Fibroblast of lung (primary cell): ENCODE data around the gene CBX1. TPM values are rescaled to one million over a fixed set of nuclear protein-coding genes. Genes with fewer than 3 reads are reported as not detected.

Experiments
- DNase-seq, 2 donors: peaks; one replicate each; pipeline versions ENCODE4 v3.0.0 to v3.0.0-alpha.2; 2010; ENCODE audit warnings: low read depth in 2 of 2
- H2AFZ ChIP-seq: 2 replicates; pipeline ENCODE4 v1.5.1; 2012; ENCODE audit warnings: low read length, control low read depth, inconsistent platforms
- H3K27ac ChIP-seq: 2 replicates; pipeline ENCODE4 v1.5.1; 2011; ENCODE audit warnings: low read length, control low read depth; ENCODE audit not compliant: insufficient read depth
- H3K27me3 ChIP-seq: 2 replicates; pipeline ENCODE4 v1.5.1; 2011; ENCODE audit warnings: mild to moderate bottlenecking, low read length; ENCODE audit not compliant: control insufficient read depth, insufficient read depth
- H3K36me3 ChIP-seq: 2 replicates; pipeline ENCODE4 v1.5.1; 2011; ENCODE audit warnings: low read length; ENCODE audit not compliant: control insufficient read depth, insufficient read depth
- H3K4me1 ChIP-seq: 2 replicates; pipeline ENCODE4 v1.5.1; 2011; ENCODE audit warnings: low read length; ENCODE audit not compliant: control insufficient read depth, insufficient read depth; ENCODE audit errors: extremely low read depth
- H3K4me2 ChIP-seq: 2 replicates; pipeline ENCODE4 v1.5.1; 2011; ENCODE audit warnings: low read length, control low read depth; ENCODE audit not compliant: insufficient read depth; ENCODE audit errors: extremely low read depth
- H3K4me3 ChIP-seq, 4 experiments: fragments of 200-600 bp in 1 of 4; sonication (generic) in 1 of 4; replicated peaks in 1 of 4; 2 replicates each; pipeline ENCODE4 v1.5.1; 2011 to 2016; ENCODE audit warnings: low read length in 4 of 4, low read depth in 3 of 4, mild to moderate bottlenecking in 3 of 4, control low read depth in 2 of 4, inconsistent platforms in 1 of 4, mixed read lengths in 1 of 4; ENCODE audit not compliant: insufficient read depth in 1 of 4; ENCODE audit errors: control extremely low read depth in 1 of 4
- H3K79me2 ChIP-seq: 2 replicates; pipeline ENCODE4 v1.5.1; 2012; ENCODE audit warnings: mild to moderate bottlenecking, low read length, inconsistent platforms; ENCODE audit not compliant: control insufficient read depth, insufficient read depth
- H3K9ac ChIP-seq: 2 replicates; pipeline ENCODE4 v1.5.1; 2011; ENCODE audit warnings: mild to moderate bottlenecking, low read length, control low read depth; ENCODE audit not compliant: insufficient read depth
- H3K9me3 ChIP-seq: 2 replicates; pipeline ENCODE4 v1.5.1; 2012; ENCODE audit warnings: low read depth, low read length; ENCODE audit not compliant: control insufficient read depth, insufficient read depth
- H4K20me1 ChIP-seq: 2 replicates; pipeline ENCODE4 v1.5.1; 2011; ENCODE audit warnings: low read length; ENCODE audit not compliant: control insufficient read depth, insufficient read depth; ENCODE audit errors: extremely low read depth
- CTCF ChIP-seq, 2 donors: IDR thresholded peaks in 1 of 2; conservative IDR thresholded peaks in 1 of 2; 1 replicate in 1 of 2; 2 replicates in 1 of 2; pipeline ENCODE4 v1.5.1; 2011 to 2012; ENCODE audit warnings: low read length in 2 of 2, control low read depth in 1 of 2, inconsistent platforms in 1 of 2, low read depth in 1 of 2, mild to moderate bottlenecking in 1 of 2
- EZH2 ChIP-seq: IDR thresholded peaks from 2 replicates; pipeline ENCODE4 v1.5.1; 2012; ENCODE audit warnings: low read length, control low read depth, mild to moderate bottlenecking; ENCODE audit errors: missing control alignments
- polyA plus RNA-seq, 2 donors: library from polyadenylated mRNA; depleted of rRNA in 1 of 2; stranded (reverse) in 1 of 2; unstranded in 1 of 2; fragments of >200 nt; gene quantifications; 2 replicates each; pipeline ENCODE4 v1.2.1, GENCODE V29; 2011 to 2012; ENCODE audit warnings: missing spikeins in 1 of 2
- total RNA-seq: library from RNA; depleted of rRNA; stranded (reverse); fragments of >200 nt; gene quantifications from 2 replicates; pipeline ENCODE4 v1.2.1, GENCODE V29; 2014

Gene CBX1
- total and polyA plus RNA-seq, 2 donors (not counting 1 experiment from before 2014, with no cell fraction given), result 50.4 to 64.8 TPM

DNA sequence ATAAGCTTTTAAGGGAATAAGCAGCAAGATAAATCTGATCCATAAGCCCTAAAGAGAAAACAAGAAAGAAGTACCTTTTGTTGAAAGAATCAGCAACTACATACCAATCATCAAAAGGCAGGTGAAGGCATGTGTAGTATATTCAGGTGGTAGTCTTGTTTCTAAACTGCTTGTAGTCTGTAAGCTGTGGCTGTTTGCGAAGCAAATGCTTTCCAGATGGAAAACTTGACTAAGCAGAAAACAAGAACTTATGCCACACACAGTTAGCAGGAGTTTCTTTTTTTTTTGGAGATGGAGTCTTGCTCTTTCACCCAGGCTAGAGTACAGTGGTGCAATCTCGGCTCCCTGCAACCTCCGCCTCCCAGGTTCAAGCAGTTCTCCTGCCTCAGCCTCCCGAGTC lies 5.7 kb downstream of the CBX1 start:
- Histone ChIP-seq H3K79me2 (peaks cover 94% of the 10 kb centered on the region), H3K4me1 (peaks cover 2% of the 10 kb centered on the region), H3K27me3 (no peaks in the 10 kb centered on the region), H3K9ac (no peak overlapping the region), H3K27ac (no peak overlapping the region), H3K4me2 (no peak overlapping the region), H4K20me1 (no peaks in the 10 kb centered on the region), H3K4me3 (no peak overlapping the region), H3K36me3 (no peaks in the 10 kb centered on the region), H3K9me3 (no peaks in the 10 kb centered on the region), H2AFZ (no peak overlapping the region)
- DNase-seq, result no peak
- TF ChIP-seq EZH2 (no peak), CTCF (conservative IDR thresholded peaks at IDR 0.05 in 1 of 2, IDR thresholded peaks at IDR 0.05 in 1 of 2; ENCODE audit: low read depth in 1 of 2, low read length in 2 of 2) (no peak)

GRCh38 chr17:48093341-48094045 lies 7.8 kb downstream of the CBX1 start:
- H3K4me3 ChIP-seq, result no peak overlapping the region
- peaks cover 90% of the 10 kb centered on the region for H3K79me2 ChIP-seq
- H2AFZ ChIP-seq, result no peak overlapping the region
- no peaks in the 10 kb centered on the region for H3K36me3 ChIP-seq
- no peaks in the 10 kb centered on the region for H3K9me3 ChIP-seq
- no peaks in the 10 kb centered on the region for H3K4me1 ChIP-seq
- no peaks in the 10 kb centered on the region for H3K27me3 ChIP-seq
- TF ChIP-seq CTCF (conservative IDR thresholded peaks at IDR 0.05 in 1 of 2, IDR thresholded peaks at IDR 0.05 in 1 of 2; ENCODE audit: low read depth in 1 of 2, low read length in 2 of 2), result no peak
- no peak for TF ChIP-seq EZH2
- no peak for DNase-seq
- no peak overlapping the region for H3K9ac ChIP-seq
- H3K27ac ChIP-seq, result no peak overlapping the region
- no peak overlapping the region for H3K4me2 ChIP-seq
- no peaks in the 10 kb centered on the region for H4K20me1 ChIP-seq

- no peak overlapping the region for H2AFZ ChIP-seq
- H3K27ac ChIP-seq, result no peak overlapping the region
- DNase-seq, result no peak
- H3K36me3 ChIP-seq, result no peaks in the 10 kb centered on the region
- peaks cover 2% of the 10 kb centered on the region for H4K20me1 ChIP-seq
- no peak overlapping the region for H3K9ac ChIP-seq
- H3K79me2 ChIP-seq, result peaks cover 71% of the 10 kb centered on the region
- no peaks in the 10 kb centered on the region for H3K4me1 ChIP-seq
- no peak overlapping the region for H3K4me2 ChIP-seq
- H3K9me3 ChIP-seq, result no peaks in the 10 kb centered on the region
- H3K4me3 ChIP-seq, result no peak overlapping the region
- TF ChIP-seq CTCF (conservative IDR thresholded peaks at IDR 0.05 in 1 of 2, IDR thresholded peaks at IDR 0.05 in 1 of 2; ENCODE audit: low read depth in 1 of 2, low read length in 2 of 2) (no peak), EZH2 (no peak)
- no peaks in the 10 kb centered on the region for H3K27me3 ChIP-seq
These were observed 16.3 kb downstream of the CBX1 start for GRCh38 chr17:48084932-48085331.
